Stimulated activated CD4-positive, alpha-beta T cell treated with anti-CD3 and anti-CD28 coated beads, TNF-alpha, amount 100 ng/mL, for 48 hours (primary cell): ENCODE measurements around the gene ASB12.
"Not testable (repeated sequence)": the region's sequence is repeated elsewhere in the genome, so short reads cannot be mapped to it uniquely, and the experiment has no call there.

Experiments
- DNase-seq, 3 donors: peaks; one replicate each; pipeline ENCODE4 v3.0.0-alpha.2; 2020; ENCODE audit warnings: low read depth in 3 of 3

ASB12 gene

GRCh38 chrX:64230123-64230970 is at the start of gene ASB12:
TSS of gene ASB12 (minus strand) at chrX:64230607. CDS start at chrX:64225650, 4,957 bp downstream.
- DNase-seq, result no peak

- no peak for DNase-seq
Measured at GRCh38 chrX:64265265-64265664, 34.9 kb upstream of the ASB12 start.

- no peak for DNase-seq
Measured at GRCh38 chrX:64229154-64229553, 1.3 kb downstream of the ASB12 start.

- no peak for DNase-seq
Measured at GRCh38 chrX:64218023-64218422, 12.4 kb downstream of the ASB12 start.

GRCh38 chrX:64213989-64214388 is 16.4 kb downstream of the ASB12 start:
- not testable (repeated sequence) for DNase-seq

GRCh38 chrX:64206556-64207162 is 23.7 kb downstream of the ASB12 start:
- no peak for DNase-seq

GRCh38 chrX:64205735-64206501 is 24.5 kb downstream of the ASB12 start:
- DNase-seq, result peak; percentile 70 to 73 (median 72)

- DNase-seq, result peak in 1 of 3 donors; percentile 0
Measured at GRCh38 chrX:64205441-64205734, 25.0 kb downstream of the ASB12 start, which contains the start of gene AMER1. TSS of gene AMER1 (minus strand) at chrX:64205708. CDS start at chrX:64193286, 12,422 bp downstream.

- DNase-seq, result peak in 2 of 3 donors; percentile 0 to 6
Measured at GRCh38 chrX:64204701-64205440, 25.5 kb downstream of the ASB12 start.

- no peak for DNase-seq
Measured at GRCh38 chrX:64204252-64204651, 26.2 kb downstream of the ASB12 start.

GRCh38 chrX:64202808-64203325 is 27.5 kb downstream of the ASB12 start:
- no peak for DNase-seq

- no peak for DNase-seq
Measured at GRCh38 chrX:64198036-64198435, 32.4 kb downstream of the ASB12 start.

- no peak for DNase-seq
Measured at GRCh38 chrX:64196606-64197005, 33.8 kb downstream of the ASB12 start.

GRCh38 chrX:64195862-64196261 is 34.5 kb downstream of the ASB12 start:
- DNase-seq, result no peak

- DNase-seq, result no peak
Measured at GRCh38 chrX:64192673-64193072, 37.7 kb downstream of the ASB12 start.

- DNase-seq, result no peak
Measured at GRCh38 chrX:64192040-64192439, 38.4 kb downstream of the ASB12 start.

GRCh38 chrX:64191281-64192010 is 39.0 kb downstream of the ASB12 start:
- no peak for DNase-seq

GRCh38 chrX:64190136-64190740 is 40.2 kb downstream of the ASB12 start:
- DNase-seq, result no peak

GRCh38 chrX:64188901-64189300 is 41.5 kb downstream of the ASB12 start:
- no peak for DNase-seq

- no peak for DNase-seq
Measured at GRCh38 chrX:64187762-64188150, 42.7 kb downstream of the ASB12 start.
